SW 1271 (cell line): ENCODE results near the gene COLEC12.
"Not testable (repeated sequence)": the region's sequence is repeated elsewhere in the genome, so short reads cannot be mapped to it uniquely, and the experiment has no call there.

Experiments used
- DNase-seq, 2 experiments: peaks; one replicate each; lab custom pipeline; 2025; lab: John Stamatoyannopoulos, UW

The COLEC12 gene

DNA sequence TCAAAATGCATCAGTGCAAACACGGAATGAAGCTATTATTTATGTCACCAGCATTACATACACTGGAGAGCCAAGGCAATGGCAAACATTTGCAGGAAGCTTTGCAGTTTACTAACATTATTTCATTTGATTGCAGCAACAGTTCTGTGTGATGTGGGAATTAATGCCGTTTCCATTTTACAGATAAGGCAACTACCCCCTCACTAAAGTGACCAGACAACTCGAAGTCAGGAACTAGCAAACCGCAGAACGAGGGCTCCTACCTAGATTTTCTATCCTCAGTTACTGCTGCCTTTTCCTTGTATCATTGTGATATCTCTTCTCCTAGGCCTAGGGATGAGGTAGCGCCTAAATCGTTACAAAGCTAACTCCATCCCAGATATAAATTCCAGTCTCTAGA, 85.5 kb downstream of the COLEC12 start:
- no peak for DNase-seq

DNA sequence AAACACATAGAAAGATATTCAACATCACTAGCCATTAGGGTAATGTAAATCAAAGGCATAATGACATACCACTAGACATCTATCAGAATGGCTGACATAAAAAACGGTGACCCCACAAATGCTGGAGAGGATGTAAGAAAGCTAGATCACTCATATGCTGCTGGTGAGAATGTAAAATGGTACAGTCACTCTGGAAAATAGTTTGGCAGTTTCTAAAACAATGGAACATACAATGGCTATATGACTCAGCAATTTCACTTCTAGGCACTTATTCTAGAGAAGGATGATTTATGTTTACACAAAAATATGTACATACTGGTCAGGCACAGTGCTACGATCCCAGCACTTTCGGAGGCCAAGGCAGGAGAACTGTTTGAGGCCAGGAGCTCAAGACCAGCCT, 87.3 kb downstream of the COLEC12 start:
- DNase-seq: no peak

GRCh38 chr18:410047-410455, 90.5 kb downstream of the COLEC12 start:
- no peak for DNase-seq

DNA sequence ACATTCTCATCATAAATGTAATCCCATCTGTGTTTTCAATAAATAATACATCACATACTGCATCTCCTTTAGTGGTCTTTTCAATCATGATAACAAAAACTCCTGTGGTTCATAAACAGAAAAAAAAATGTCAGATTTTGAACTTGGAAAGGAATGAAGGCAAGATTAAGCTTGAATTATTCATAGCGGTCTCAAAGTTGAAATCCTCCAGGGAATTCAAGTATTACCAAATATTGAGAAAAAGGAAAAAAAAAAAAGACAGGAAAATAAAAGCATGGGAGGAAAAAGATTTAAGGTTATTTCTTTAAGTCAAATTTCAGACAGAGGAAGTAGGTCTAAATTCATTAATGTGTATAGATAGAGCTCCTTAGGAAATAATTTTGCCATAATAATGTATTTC, 92.1 kb downstream of the COLEC12 start:
- no peak for DNase-seq

DNA sequence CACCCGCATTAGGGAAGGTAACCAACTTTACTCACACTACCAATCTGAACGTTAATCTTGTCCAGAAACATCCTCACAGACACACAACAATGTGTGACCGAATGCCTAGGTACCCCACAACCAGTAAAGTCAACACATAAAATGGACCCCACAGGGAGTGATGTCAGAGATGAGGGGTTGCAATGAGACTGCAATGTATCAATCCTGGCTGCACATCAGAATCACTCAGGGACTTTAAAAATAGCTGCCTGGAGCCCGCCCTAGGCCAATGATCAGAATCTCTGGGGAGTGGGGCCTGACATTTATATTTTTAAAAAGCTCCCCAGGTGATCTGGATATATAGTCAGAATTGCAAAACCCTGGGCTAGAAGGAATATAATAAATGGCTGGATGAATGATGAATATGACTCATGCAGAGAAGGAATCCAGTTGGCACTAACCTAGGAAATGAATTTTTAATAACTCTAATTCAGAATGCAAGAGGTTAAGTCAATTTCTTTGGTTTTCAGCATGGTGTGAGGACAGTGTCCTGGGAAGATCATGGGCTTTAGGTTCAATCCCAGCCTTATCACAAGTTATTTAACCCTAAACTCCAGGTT, 92.8 kb downstream of the COLEC12 start:
- no peak for DNase-seq

DNA sequence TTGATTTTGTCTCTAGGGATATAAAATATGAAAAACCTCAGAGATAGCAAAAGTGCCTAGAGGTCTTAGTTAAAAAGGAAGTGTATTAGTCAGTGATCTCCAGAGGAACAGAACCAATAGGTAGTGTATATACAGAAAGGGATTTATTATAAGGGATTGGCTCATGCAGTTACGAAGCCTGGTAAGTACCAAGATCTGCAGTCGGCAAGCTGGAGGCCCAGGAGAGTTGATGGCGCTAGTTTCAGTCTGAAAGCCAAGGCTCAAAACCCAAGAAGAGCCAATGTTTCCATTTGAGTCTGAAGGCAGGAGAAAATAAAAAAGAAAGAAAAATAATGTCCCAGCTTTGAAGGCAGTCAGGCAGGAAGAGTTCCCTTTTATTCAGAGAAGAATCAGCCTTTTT, 93.3 kb downstream of the COLEC12 start:
- DNase-seq: no peak

DNA sequence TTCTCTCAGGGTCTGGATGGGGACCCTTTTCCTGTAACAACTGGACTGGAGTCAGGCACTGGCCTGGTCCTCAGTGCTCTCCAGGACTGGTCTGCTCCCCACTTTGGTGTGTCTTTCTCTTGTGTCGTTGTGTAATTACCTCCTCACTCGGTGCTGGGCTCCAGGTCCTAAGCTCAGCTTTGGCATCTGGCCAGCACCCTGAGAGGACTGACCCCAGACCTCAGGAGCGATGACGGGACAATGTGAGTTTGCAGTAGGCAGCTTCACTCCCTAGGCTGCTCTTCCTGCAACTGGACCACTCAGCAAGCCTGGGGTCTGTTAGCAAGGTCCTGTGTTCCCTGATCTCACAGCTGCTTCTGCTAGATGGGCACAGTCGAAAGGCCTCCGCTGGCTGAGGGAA, 93.8 kb downstream of the COLEC12 start:
- no peak for DNase-seq

DNA sequence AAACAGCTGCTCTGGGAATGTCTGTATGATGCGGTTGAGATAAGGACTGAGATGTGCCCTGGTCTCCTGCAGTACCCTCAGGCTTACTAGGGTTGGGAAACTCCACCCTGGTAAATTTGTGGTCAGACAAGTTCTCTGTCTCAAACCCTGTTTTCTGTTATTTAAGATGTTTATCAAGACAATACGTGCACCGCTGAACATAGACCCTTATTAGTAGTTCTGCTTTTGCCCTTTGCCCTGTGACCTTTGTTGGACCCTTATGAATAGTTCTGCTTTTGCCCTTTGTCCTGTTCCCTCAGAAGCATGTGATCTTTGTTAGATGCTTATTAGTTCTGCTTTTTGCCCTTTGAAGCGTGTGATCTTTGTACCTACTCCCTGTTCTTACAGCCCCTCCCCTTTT, 95.5 kb downstream of the COLEC12 start:
- not testable (repeated sequence) for DNase-seq

DNA sequence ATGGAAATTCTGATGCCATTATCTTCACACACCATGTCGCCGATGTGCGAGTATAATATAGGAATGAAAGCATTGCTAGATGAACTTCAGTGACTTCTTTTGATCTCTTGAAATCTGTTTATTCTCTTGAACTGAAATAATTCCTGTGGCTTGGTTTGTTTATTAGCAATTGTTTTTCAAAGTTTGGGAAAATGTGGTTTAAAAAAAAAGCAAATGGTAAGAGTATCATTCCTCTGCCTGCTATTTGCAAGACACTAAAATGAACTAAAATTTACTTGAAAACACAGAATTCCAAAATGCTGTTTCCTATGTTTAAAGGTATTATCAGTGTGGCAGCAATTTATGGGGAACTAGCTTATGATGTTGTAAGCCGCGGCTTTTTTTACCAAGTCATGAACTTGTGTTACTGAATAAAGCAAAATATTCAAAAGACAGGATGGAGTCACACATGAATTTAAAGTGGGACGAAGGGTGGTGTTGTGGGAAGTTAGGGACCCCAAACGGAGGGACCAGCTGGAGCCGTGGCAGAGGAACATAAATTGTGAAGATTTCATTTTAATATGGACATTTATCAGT, 96.4 kb downstream of the COLEC12 start:
- no peak for DNase-seq

DNA sequence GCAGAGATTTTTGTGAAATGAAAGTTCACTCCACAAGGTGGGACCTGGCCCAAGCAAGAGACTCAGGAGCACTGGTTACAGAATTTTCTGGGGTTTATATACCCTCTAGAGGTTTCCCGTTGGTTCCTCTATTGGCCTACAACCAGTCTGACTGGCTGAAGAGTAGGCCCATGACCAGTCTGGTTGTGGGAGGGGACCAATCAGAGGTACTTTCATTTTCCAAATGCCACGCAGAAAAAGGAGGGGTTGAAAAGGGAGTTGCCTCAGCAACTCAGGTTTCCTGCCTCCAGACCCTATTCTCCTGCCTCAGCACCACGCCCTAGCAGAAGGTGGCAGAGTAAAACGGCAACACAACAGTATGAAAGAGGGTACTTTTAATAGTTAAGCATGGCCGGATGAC, 98.4 kb downstream of the COLEC12 start:
- DNase-seq: no peak

- no peak for DNase-seq
Measured at GRCh38 chr18:400456-400855, 100.0 kb downstream of the COLEC12 start.

DNA sequence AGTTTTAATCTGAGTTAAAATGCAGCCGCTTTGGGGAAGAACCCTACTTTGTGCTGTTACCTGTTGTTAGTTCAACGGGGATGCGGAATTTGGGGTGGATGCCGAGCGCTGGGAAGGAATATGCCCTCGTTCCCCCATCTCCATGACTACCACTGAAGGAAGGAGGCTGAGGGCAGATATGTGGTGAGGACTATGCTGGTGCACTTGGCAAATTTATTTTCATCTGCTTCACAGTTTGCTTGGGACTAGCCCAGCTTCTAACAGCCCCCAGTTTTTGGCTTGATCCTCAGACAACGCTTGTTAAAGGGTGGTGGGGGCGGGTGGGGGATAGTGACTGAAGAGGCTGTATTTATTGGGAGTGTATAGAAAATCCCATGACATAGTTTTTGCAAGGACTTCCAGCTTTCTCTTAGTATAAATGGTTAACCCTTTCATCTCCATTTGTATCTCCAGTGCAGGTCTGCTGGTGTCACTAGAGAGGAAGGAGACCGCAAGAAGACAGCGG, 100.8 kb downstream of the COLEC12 start:
- no peak for DNase-seq

GRCh38 chr18:398935-399630, 101.4 kb downstream of the COLEC12 start:
- no peak for DNase-seq

- DNase-seq: no peak
Measured at GRCh38 chr18:396556-396955, 103.9 kb downstream of the COLEC12 start.

- DNase-seq: no peak
Measured at GRCh38 chr18:396251-396555, 104.3 kb downstream of the COLEC12 start.

DNA sequence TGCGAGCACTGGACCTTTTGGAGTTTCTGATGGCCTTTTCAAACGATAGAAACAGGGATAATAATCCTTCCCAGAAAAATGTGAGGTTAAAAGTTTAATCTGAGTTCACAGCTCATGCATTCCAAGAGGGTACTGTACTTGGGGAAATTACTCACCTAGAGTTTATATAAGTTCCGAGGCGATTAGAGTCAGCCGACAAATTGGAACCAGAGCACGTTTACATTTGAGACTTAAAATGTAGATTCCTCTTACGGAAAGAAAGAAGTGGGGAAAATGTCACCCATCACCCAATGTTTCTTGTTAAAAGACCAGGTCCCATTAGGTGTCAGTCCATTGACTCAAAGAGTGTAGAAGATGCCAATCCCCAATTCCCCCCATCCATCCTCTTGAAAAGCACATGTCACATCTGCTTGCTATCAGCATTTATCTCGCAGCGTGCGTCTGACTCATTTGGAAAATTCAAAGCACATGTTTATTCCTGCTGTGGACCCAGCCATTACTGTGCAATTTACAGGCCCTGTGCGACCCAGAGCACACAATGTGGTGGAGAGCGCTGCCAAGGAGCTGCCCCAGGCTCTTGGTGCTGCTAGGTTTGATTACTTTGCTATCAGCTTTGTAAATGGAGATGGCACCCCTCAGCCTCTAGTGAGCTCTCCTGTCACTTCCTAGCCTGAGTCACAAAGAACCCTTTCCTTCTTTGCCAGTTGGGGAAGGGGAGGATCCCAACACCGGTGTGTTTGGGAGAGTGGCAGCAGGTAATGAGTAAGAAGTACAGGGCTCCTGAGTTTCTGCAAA, 104.8 kb downstream of the COLEC12 start:
- DNase-seq: no peak

GRCh38 chr18:394987-395362, 105.5 kb downstream of the COLEC12 start:
- DNase-seq: no peak

- no peak for DNase-seq
Measured at GRCh38 chr18:394262-394986, 106.1 kb downstream of the COLEC12 start.

DNA sequence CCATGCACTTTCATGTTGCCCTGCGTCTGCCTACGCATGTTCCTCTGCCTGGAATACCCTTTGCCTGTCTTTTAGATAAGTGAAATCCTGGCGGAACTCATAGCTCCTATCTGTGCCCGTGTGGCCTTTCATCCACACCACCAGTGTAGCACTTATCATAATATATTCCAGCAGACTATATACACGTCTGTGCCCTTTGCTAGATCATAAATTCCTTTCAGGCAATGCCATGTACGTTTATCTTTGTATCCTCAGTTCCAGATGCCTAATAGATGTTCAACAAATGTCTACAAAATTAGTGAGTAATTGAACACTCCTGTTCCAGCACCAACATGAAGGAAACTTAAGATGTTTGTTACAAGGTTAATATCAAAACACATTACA, 106.9 kb downstream of the COLEC12 start:
- DNase-seq: no peak

GRCh38 chr18:392928-393573, 107.5 kb downstream of the COLEC12 start:
- DNase-seq: no peak

GRCh38 chr18:390741-391478, 109.6 kb downstream of the COLEC12 start:
- no peak for DNase-seq
